B cell (primary cell): ENCODE results near the gene FMNL2.

Experiments used
- EZH2 ChIP-seq: IDR thresholded peaks from 2 replicates; pipeline ENCODE4 v1.6.1; 2012; ENCODE audit warnings: borderline replicate concordance, low read depth, mild to moderate bottlenecking, moderate library complexity, low read length; ENCODE audit not compliant: insufficient read depth, poor library complexity, severe bottlenecking
- TF ChIP-seq, protein P1 (sequence below): fragments of 200-600 bp; IDR thresholded peaks from one replicate; pipeline ENCODE4 v1.8.0; 2022; ENCODE audit warnings: antibody characterized with exemption, mild to moderate bottlenecking

DNA sequence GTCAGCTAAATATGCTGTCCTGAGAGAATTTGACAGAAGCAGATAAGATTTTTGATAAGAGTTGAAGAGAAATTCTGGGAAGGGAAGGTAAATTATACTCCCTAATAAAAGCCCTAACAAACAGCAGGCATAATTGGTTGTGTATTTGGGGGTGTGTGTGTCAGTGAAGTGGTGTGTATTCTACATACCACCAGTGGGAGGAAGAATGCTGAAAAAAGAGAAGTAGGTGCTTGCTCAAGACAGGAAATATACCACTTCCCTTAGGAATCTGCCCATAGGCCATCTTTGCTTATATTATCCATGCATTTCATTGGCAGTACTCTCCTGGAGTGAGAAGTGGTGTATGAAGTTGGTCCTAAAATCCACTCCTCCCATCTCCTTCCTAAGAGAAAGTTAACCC is 76.2 kb downstream of the FMNL2 start:
- TF ChIP-seq, protein P1, sequence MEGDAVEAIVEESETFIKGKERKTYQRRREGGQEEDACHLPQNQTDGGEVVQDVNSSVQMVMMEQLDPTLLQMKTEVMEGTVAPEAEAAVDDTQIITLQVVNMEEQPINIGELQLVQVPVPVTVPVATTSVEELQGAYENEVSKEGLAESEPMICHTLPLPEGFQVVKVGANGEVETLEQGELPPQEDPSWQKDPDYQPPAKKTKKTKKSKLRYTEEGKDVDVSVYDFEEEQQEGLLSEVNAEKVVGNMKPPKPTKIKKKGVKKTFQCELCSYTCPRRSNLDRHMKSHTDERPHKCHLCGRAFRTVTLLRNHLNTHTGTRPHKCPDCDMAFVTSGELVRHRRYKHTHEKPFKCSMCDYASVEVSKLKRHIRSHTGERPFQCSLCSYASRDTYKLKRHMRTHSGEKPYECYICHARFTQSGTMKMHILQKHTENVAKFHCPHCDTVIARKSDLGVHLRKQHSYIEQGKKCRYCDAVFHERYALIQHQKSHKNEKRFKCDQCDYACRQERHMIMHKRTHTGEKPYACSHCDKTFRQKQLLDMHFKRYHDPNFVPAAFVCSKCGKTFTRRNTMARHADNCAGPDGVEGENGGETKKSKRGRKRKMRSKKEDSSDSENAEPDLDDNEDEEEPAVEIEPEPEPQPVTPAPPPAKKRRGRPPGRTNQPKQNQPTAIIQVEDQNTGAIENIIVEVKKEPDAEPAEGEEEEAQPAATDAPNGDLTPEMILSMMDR = no peak
- no peak for TF ChIP-seq EZH2
